B cell (primary cell): Measurements from ENCODE around the gene PCDHGB2. TPM values are rescaled to one million over a fixed set of nuclear protein-coding genes. Genes with fewer than 3 reads are reported as not detected.

Experiments used
- ATAC-seq: fragments of 200-7000 bp; cut with Tn5 transposase; one replicate; pipeline ENCODE4 v1.10.0; 2021; ENCODE audit warnings: low read depth, mild to moderate bottlenecking, moderate number of reproducible peaks, moderate library complexity
- CTCF ChIA-PET: fragments of 350-600 bp; sonication (Branson Sonifier 250); formaldehyde crosslinking; loops from one replicate; lab custom pipeline; 2021; ENCODE audit warnings: antibody characterized with exemption, inconsistent platforms; lab: Charles Lee
- POLR2A ChIA-PET: fragments of 350-600 bp; sonication (Branson Sonifier 250); formaldehyde crosslinking; loops from one replicate; lab custom pipeline; 2021; ENCODE audit warnings: antibody characterized with exemption; lab: Charles Lee
- DNase-seq: peaks from one replicate; pipeline ENCODE4 v3.0.0; 2013
- H2AFZ ChIP-seq: 2 replicates; pipeline ENCODE4 v1.6.1; 2012; ENCODE audit warnings: mild to moderate bottlenecking, low read depth, low read length; ENCODE audit not compliant: insufficient read depth, poor library complexity, severe bottlenecking
- H3K27ac ChIP-seq, 2 donors: 1 replicate in 1 of 2; 2 replicates in 1 of 2; pipeline ENCODE4 v1.5.1; 2012 to 2013; ENCODE audit warnings: low read length in 2 of 2, mild to moderate bottlenecking in 2 of 2, moderate library complexity in 1 of 2
- H3K27me3 ChIP-seq, 4 experiments: fragments of 200-600 bp in 1 of 4; sonication (generic) in 1 of 4; replicated peaks in 1 of 4; 1 replicate in 2 of 4; 2 replicates in 2 of 4; pipeline versions ENCODE4 v1.6.1 to v1.7.0; 2013 to 2016; ENCODE audit warnings: low read length in 3 of 4, mild to moderate bottlenecking in 2 of 4, mixed read lengths in 1 of 4, moderate library complexity in 1 of 4; ENCODE audit not compliant: insufficient read depth in 4 of 4, control insufficient read depth in 3 of 4; ENCODE audit errors: control extremely low read depth in 1 of 4
- H3K36me3 ChIP-seq, 2 experiments: replicated peaks in 1 of 2; 1 replicate in 1 of 2; 2 replicates in 1 of 2; pipeline versions ENCODE4 v1.6.1 to v1.7.1; 2013; ENCODE audit warnings: low read length in 1 of 2; ENCODE audit not compliant: insufficient read depth in 2 of 2, control insufficient read depth in 1 of 2; ENCODE audit errors: control extremely low read depth in 1 of 2, extremely low read depth in 1 of 2
- H3K4me1 ChIP-seq, 2 donors: fragments of 200-600 bp in 1 of 2; sonication (generic) in 1 of 2; 1 replicate in 1 of 2; 2 replicates in 1 of 2; pipeline versions ENCODE4 v1.5.1 to v1.6.1; 2013 to 2017; ENCODE audit warnings: low read length in 2 of 2; ENCODE audit not compliant: control insufficient read depth in 2 of 2, insufficient read depth in 2 of 2
- H3K4me2 ChIP-seq: replicated peaks from 2 replicates; pipeline ENCODE3; 2012; ENCODE audit warnings: mild to moderate bottlenecking, low read depth, low read length; ENCODE audit not compliant: poor library complexity, severe bottlenecking
- H3K4me3 ChIP-seq, 5 experiments: fragments of 200-600 bp in 1 of 5; sonication (generic) in 1 of 5; 1 replicate in 3 of 5; 2 replicates in 2 of 5; pipeline versions ENCODE4 v1.5.1 to v1.7.0; 2011 to 2016; ENCODE audit warnings: low read length in 4 of 5, mild to moderate bottlenecking in 4 of 5, low read depth in 2 of 5, control low read depth in 1 of 5, moderate library complexity in 1 of 5; ENCODE audit not compliant: insufficient read depth in 1 of 5; ENCODE audit errors: control extremely low read depth in 1 of 5, extremely low read depth in 1 of 5
- H3K79me2 ChIP-seq: fragments of 200-600 bp; sonication (generic); one replicate; pipeline ENCODE4 v1.6.0; 2016; ENCODE audit warnings: low read length; ENCODE audit not compliant: control insufficient read depth, insufficient read depth
- H3K9ac ChIP-seq: fragments of 200-600 bp; sonication (generic); 2 replicates; pipeline ENCODE4 v1.6.1; 2017; ENCODE audit warnings: mild to moderate bottlenecking, low read length, moderate library complexity
- H3K9me3 ChIP-seq, 3 donors: one replicate each; pipeline versions ENCODE4 v1.6.1 to v1.7.1; 2013; ENCODE audit warnings: low read length in 2 of 3; ENCODE audit not compliant: control insufficient read depth in 2 of 3, insufficient read depth in 1 of 3; ENCODE audit errors: control extremely low read depth in 1 of 3
- H4K20me1 ChIP-seq: 2 replicates; pipeline ENCODE4 v1.6.0; 2012; ENCODE audit warnings: mild to moderate bottlenecking, low read length; ENCODE audit not compliant: insufficient read depth, control insufficient read depth, poor library complexity, severe bottlenecking
- H3K27ac Mint-ChIP-seq: one replicate; pipeline ENCODE4 v1.8.0; 2021; ENCODE audit warnings: mixed read lengths
- H3K27me3 Mint-ChIP-seq: one replicate; pipeline ENCODE4 v1.8.0; 2021; ENCODE audit warnings: mixed read lengths
- H3K4me1 Mint-ChIP-seq: one replicate; pipeline ENCODE4 v1.8.0; 2021; ENCODE audit warnings: mixed read lengths
- H3K4me3 Mint-ChIP-seq: one replicate; pipeline ENCODE4 v1.8.0; 2021; ENCODE audit warnings: mixed read lengths
- H3K9me3 Mint-ChIP-seq: one replicate; pipeline ENCODE4 v1.8.0; 2022; ENCODE audit warnings: mixed read lengths; ENCODE audit not compliant: insufficient read depth
- CTCF ChIP-seq: fragments of 200-600 bp; IDR thresholded peaks from one replicate; pipeline ENCODE4 v1.8.0; 2022; ENCODE audit warnings: antibody characterized with exemption, mild to moderate bottlenecking
- EZH2 ChIP-seq: IDR thresholded peaks from 2 replicates; pipeline ENCODE4 v1.6.1; 2012; ENCODE audit warnings: borderline replicate concordance, low read depth, mild to moderate bottlenecking, moderate library complexity, low read length; ENCODE audit not compliant: insufficient read depth, poor library complexity, severe bottlenecking
- WGBS: methylation state at CpG from one replicate; pipeline ENCODE4 v1.1.5; 2013; ENCODE audit warnings: missing lambda C conversion rate; ENCODE audit not compliant: insufficient coverage; 5-methylcytosine and 5-hydroxymethylcytosine counted together
- intact Hi-C: fragments of 100-400 bp; cut with micrococcal nuclease; formaldehyde crosslinking; loops from one replicate; pipeline ENCODE4 v1.10.0; 2022
- polyA plus RNA-seq: library from polyadenylated mRNA; depleted of rRNA; stranded (reverse); fragments of >200 nt; gene quantifications from 2 replicates; pipeline ENCODE4 v1.2.3, GENCODE V29; 2012
- total RNA-seq, 2 donors: library from RNA; stranded (reverse); fragments of 120-200 nt in 1 of 2; gene quantifications; 1 replicate in 1 of 2; 2 replicates in 1 of 2; pipeline versions ENCODE4 v1.2.3 to v1.2.4, GENCODE V29; 2013 to 2022

Gene PCDHGB2
- total and polyA plus RNA-seq, 2 donors (not counting 1 experiment from before 2014, with no cell fraction given) = 0.66 to 3.9 TPM

GRCh38 chr5:141402553-141403243 lies 42.9 kb downstream of the PCDHGB2 start, which contains the start of gene PCDHGA9:
PCDHGA9 (plus strand) TSS chr5:141402778; CDS start chr5:141402953, 175 bp downstream.
- H2AFZ ChIP-seq = peak within 1 kb of the TSS; percentile 44
- peaks cover 9% of the 10 kb centered on the region for H3K9me3 Mint-ChIP-seq
- no peak within 1 kb of the TSS for H3K27ac ChIP-seq
- 29% methylated on average over 26 of the region's 27 CpGs for WGBS
- TF ChIP-seq CTCF (peak; percentile 42), EZH2 (no peak)
- peak within 1 kb of the TSS; percentile 73 for H3K4me3 Mint-ChIP-seq
- no peaks in the 10 kb centered on the region for H3K79me2 ChIP-seq
- H3K9ac ChIP-seq = peak within 1 kb of the TSS; percentile 29
- H4K20me1 ChIP-seq = no peaks in the 10 kb centered on the region
- H3K9me3 ChIP-seq = peaks cover 0 to 50% (median 18%) of the 10 kb centered on the region in 3 donors
- H3K4me2 ChIP-seq = peak within 1 kb of the TSS; percentile 52
- H3K4me1 ChIP-seq = no peaks in the 10 kb centered on the region
- H3K36me3 ChIP-seq = no peaks in the 10 kb centered on the region
- H3K27me3 ChIP-seq = peaks cover 0 to 55% (median 35%) of the 10 kb centered on the region in 4 experiments
- H3K4me1 Mint-ChIP-seq = peaks cover 2% of the 10 kb centered on the region
- POLR2A ChIA-PET = no interaction called here
- no peak within 1 kb of the TSS for H3K27ac Mint-ChIP-seq
- DNase-seq (peak; percentile 25), ATAC-seq (no peak)
- CTCF ChIA-PET = interaction anchor here (0.8 to 1.8 kb wide), 7 partner anchors 10 to 164 kb away, joined by 3 to 7 read pairs (median 4); partner anchors contain the start of genes PCDHGA10, PCDHGA12 and PCDHGB7
- intact Hi-C loops = loop anchor here (5.0 kb wide), 1 partner anchor 35 kb away; no protein-coding TSS in a partner anchor
- H3K4me3 ChIP-seq = peak within 1 kb of the TSS in 3 of 5 experiments; percentile 21 to 39 (median 21)
- peaks cover 55% of the 10 kb centered on the region for H3K27me3 Mint-ChIP-seq

GRCh38 chr5:141403387-141403786 lies 43.6 kb downstream of the PCDHGB2 start:
- Histone ChIP-seq H3K9me3 (peaks cover 0 to 54% (median 21%) of the 10 kb centered on the region in 3 donors), H2AFZ (no peak overlapping the region), H3K36me3 (no peaks in the 10 kb centered on the region), H3K4me1 (no peaks in the 10 kb centered on the region), H3K9ac (no peak overlapping the region), H3K79me2 (no peaks in the 10 kb centered on the region), H3K27me3 (peaks cover 0 to 61% (median 38%) of the 10 kb centered on the region in 4 experiments), H4K20me1 (no peaks in the 10 kb centered on the region), H3K4me3 (no peak overlapping the region), H3K4me2 (no peak overlapping the region), H3K27ac (no peak overlapping the region)
- ChIA-PET CTCF (interaction anchor here (1.1 to 1.8 kb wide), 6 partner anchors 10 to 164 kb away, joined by 3 to 7 read pairs (median 4); partner anchors contain the start of genes PCDHGA10 and PCDHGB7), POLR2A (no interaction called here)
- TF ChIP-seq EZH2 (no peak), CTCF (no peak)
- intact Hi-C loops = loop anchor here (5.0 kb wide), 1 partner anchor 36 kb away; no protein-coding TSS in a partner anchor
- WGBS = 44% methylated on average over 19 of the region's 22 CpGs
- Mint-ChIP-seq H3K9me3 (peaks cover 9% of the 10 kb centered on the region), H3K27me3 (peaks cover 58% of the 10 kb centered on the region), H3K4me3 (no peak overlapping the region), H3K27ac (no peak overlapping the region), H3K4me1 (peaks cover 4% of the 10 kb centered on the region)
- no peak for DNase-seq
- ATAC-seq = no peak
